Stimulated activated CD4-positive, alpha-beta T cell treated with anti-CD3 and anti-CD28 coated beads, Interleukin-4, amount 100 ng/mL, for 4 hours (primary cell): ENCODE measurements around the gene GSN.

Experiments used
- DNase-seq, 2 experiments: peaks; one replicate each; pipeline ENCODE4 v3.0.0-alpha.2; 2020

Gene GSN

DNA sequence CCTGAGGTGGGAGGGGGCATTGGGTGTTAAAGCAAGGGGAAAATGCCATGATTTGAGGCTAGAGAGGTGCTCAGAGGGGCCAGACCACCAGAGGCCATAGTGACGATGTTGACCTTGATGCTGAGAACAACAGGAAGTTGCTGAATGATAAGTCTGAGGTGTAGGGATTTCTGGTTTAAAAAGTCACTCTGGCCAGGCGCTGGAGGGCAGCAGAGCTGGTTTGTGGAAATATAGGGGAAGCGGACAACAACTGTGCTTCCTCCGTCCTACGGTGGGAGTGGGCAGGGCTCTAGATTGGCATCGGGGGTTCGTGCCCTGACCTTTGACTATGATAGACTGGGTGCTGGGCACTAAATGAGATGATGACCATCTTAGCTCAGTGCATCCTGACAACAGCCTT, 57.4 kb downstream of the GSN start:
- no peak for DNase-seq

DNA sequence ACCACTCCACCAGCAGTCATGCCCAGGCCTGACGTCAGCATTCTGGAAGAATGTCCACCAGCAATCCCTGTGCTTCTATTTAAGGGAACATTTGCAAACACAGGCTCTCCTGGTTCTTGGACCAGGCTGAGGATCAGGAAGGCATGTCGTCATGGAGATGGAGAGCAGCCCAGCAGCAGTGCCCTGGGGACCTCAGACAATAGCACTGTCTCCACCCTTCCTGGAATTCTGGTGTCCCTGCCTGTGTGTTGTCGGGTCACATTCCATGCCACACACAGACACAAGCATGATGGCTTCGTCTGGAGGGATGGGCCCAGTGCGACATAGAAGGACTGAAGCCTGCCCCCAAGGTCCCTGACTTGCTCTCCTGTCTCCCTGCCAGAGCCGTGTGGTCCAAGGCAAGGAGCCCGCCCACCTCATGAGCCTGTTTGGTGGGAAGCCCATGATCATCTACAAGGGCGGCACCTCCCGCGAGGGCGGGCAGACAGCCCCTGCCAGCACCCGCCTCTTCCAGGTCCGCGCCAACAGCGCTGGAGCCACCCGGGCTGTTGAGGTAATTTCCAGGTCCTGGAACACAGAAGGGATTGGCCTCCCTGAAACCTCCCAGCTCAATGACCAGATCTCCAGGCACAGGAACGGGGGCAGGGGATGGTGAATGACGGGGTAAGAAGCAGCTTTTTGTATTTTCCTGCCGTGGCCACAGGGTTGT, 58.3 kb downstream of the GSN start:
- DNase-seq = no peak

- DNase-seq = no peak
Observed at GRCh38 chr9:121326901-121327613, 59.1 kb downstream of the GSN start.

- DNase-seq = no peak
Observed at GRCh38 chr9:121328476-121328875, 60.5 kb downstream of the GSN start.

- no peak for DNase-seq
Observed at GRCh38 chr9:121328876-121329681, 61.1 kb downstream of the GSN start.

DNA sequence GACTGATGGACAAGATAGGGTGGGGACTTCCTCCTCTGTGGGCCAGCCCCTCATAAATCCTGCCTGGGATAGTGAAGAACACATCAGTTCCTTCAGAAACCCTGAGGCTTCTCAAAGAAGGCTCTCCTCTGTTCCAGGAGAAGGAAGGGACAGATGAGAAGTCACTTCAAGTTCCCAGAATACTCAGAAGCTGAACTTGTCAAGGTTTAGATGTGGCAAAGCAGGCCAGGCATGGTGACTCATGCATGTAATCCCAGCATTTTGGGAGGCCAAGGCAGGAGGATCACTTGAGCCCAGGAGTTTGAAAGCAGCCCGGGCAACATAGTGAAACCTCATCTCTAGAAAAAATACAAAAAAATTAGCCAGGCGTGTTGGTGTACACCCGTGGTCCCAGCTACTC, 63.6 kb downstream of the GSN start:
- no peak for DNase-seq

DNA sequence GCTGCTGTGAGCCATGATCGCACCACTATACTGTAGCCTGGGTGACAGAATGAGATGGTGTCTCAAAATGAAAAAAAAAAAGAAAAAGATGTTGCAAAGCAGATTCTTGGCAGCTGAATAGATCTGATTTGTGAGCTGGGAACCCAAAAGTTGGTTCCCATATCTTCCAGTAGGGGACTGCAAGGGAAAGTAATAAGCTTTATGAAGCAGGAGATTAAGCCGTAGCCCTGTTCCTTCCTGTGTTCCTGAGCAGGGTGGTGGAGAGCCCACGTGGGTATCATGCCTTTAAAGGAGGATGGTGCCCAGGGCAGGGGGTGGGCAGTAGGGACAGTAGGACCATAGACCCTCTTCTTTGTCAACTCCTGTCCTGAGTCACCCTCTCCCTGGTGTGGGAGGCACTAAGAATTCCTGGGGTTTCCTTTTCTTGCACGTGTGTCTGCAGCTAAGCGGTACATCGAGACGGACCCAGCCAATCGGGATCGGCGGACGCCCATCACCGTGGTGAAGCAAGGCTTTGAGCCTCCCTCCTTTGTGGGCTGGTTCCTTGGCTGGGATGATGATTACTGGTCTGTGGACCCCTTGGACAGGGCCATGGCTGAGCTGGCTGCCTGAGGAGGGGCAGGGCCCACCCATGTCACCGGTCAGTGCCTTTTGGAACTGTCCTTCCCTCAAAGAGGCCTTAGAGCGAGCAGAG, 64.2 kb downstream of the GSN start:
- no peak for DNase-seq

- DNase-seq = no peak
Observed at GRCh38 chr9:121333950-121334773, 66.2 kb downstream of the GSN start.

DNA sequence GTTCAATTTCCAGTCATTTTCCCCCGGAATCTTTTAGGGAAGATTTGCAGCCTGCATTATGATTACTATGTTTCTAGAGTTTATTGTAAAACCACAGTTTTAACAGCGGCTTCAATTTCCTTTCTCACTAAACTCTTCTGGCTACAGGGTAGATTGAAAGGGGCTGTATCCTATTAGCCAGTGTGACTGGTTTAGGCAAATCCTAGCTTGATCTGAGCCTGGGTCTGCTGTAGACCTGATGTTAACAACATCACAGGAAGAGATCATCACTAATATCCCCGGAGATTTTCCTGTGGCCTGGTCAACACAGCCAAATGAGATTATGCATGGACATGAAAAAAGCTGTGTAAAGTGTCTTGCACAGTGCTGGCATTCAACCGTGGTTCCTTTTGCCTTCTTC, 68.7 kb downstream of the GSN start:
- DNase-seq = no peak

- no peak for DNase-seq
Observed at GRCh38 chr9:121339437-121339836, 71.5 kb downstream of the GSN start.

- no peak for DNase-seq
Observed at GRCh38 chr9:121340676-121341392, 72.9 kb downstream of the GSN start.

GRCh38 chr9:121344184-121344583, 76.2 kb downstream of the GSN start:
- no peak for DNase-seq

GRCh38 chr9:121345070-121345469, 77.1 kb downstream of the GSN start:
- no peak for DNase-seq

DNA sequence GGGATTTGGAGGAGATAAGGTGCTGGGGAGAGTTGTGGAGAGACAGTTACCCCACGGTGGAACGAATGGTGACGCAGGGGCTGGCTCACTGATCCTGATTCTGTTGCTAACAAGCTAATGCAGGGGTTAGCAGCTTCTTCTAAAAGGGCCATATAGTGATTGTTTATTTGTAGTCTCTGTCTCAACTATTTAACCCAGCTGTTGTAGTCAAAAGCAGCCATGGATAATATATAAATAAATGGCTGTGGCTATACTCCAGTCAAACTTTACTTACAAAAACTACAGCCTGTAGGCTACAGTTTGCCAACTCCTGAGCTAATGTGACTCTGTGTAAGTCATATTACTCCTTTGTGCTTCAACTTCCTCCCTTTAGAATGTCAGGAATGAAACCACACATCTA, 80.3 kb downstream of the GSN start:
- no peak for DNase-seq

DNA sequence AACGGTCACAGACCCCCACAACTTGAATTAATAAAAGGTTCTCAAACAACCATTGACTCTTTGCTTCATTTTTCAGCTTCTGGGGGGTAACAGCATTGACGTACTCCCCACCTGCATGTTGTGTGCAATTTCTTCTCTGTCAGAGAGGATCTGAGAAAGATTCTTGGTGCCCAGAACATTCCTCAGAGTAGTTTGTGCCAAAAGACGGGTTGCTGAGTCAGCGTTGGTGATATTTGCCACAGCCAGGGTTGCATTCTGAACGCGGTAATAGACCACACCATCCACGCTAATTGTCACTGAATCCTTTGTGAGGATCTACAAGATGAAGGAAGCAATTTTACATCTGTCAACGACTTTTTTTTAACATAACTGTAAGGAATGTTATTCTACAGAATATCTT, 81.0 kb downstream of the GSN start:
- no peak for DNase-seq

GRCh38 chr9:121350036-121350435, 82.1 kb downstream of the GSN start:
- DNase-seq = no peak

GRCh38 chr9:121350993-121351561, 83.1 kb downstream of the GSN start:
- DNase-seq = no peak

DNA sequence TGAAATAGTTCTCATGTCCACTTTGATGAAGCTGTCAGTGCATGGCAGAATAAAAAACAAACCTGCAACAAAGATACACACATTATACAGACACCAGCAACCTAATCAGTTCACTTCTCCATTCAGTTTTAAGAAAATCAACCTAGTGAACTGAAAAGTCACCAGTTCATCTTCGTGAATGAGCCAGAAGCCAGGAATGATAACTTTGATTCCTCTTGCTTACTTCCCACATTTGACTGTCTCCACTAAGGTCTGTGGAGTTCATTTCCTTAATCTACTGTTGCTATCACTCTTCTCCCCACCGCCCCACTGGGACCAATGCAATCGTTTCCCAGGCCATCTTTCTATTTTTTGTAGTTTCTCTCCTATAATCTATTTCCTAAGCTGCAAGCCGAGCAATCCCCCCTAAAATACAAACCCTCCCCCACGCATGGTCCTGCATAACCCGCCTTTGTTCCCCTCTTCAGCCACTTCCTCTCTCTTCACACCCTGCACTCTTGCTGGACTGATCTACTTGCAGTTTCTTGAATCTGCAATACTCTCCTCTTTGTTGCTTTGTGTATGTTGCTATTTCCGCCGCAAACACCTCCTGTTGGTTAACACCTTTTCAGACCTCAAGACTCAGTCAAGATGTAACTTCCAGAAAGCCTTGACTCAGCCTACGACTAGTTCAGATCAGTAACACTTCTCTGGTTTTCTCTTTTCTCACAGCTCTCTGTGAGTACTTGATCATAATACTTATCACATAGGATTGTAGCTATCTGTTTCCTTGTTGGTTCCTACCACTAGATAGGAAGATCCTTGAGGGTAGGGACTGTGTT, 85.5 kb downstream of the GSN start:
- DNase-seq = peak in 1 of 2 experiments; percentile 35

DNA sequence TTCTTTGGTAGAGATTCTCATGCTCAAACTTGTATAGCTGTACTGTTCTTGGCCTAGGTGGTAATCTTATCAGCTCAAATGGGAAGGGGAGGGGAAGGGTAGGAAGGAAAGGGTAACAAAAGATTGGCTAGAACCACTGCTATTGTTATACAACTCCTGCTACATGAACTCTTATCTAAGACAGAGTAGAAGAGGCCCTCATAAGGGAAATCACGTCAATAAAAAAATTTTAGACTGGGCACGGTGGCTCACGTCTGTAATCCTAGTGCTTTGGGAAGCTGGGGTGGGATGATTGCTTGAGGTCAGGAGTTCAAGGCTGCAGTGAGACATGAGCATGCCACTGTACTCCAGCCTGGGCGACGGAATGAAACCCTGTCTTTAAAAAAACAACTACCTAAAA, 86.2 kb downstream of the GSN start:
- no peak for DNase-seq

GRCh38 chr9:121354762-121355161, 86.8 kb downstream of the GSN start:
- DNase-seq = no peak
